Measurements from ENCODE around the gene P2RY8. TPM values are rescaled to one million over a fixed set of nuclear protein-coding genes. Genes with fewer than 3 reads are reported as not detected.
A peak's percentile ranks its signal among the peaks of the same experiment; 100 is the strongest.

Gene P2RY8
- polyA plus RNA-seq, 3 donors: 18.9 to 40.0 (median 33.3) TPM

GRCh38 chrX:1464041-1464970 lies 72.7 kb downstream of the P2RY8 start:
- Mint-ChIP-seq H3K4me1 (peaks cover 33% of the 10 kb centered on the region), H3K27ac (peak overlapping the region in 3 of 7 donors; percentile 23 to 80 (median 66)), H3K9me3 (peaks cover 0 to 4% (median 0%) of the 10 kb centered on the region in 7 donors), H3K27me3 (ENCODE audit: low read depth in 3 of 3) (peaks cover 0 to 1% (median 0%) of the 10 kb centered on the region in 3 donors), H3K4me3 (no peak overlapping the region), H3K36me3 (peaks cover 34 to 47% of the 10 kb centered on the region in 2 donors)
- peaks cover 46% of the 10 kb centered on the region for H4K20me1 ChIP-seq (ENCODE audit: insufficient read depth, low read length)
- 82% methylated on average over 19 of the region's 24 CpGs for WGBS (ENCODE audit: insufficient coverage)
- no peak overlapping the region for H3K27ac ChIP-seq (ENCODE audit: low read depth in 1 of 2, low read length in 2 of 2)
- H3K4me3 ChIP-seq (replicated peaks in 1 of 3; ENCODE audit: low read depth in 2 of 3, low read length in 3 of 3): no peak overlapping the region
- H3K4me2 ChIP-seq (replicated peaks; ENCODE audit: extremely low read depth, low read length, poor library complexity, severe bottlenecking): no peak overlapping the region
- DNase-seq: no peak
- peaks cover 42% of the 10 kb centered on the region for H3K79me2 ChIP-seq (ENCODE audit: insufficient read depth, low read length)
- H3K9ac ChIP-seq (ENCODE audit: insufficient read depth, low read length, poor library complexity, severe bottlenecking): no peak overlapping the region
- intact Hi-C loops (cut with micrococcal nuclease): no loop called here
- no peak overlapping the region for H2AFZ ChIP-seq (ENCODE audit: insufficient read depth, low read depth, low read length, poor library complexity, severe bottlenecking)
- TF ChIP-seq CTCF (IDR thresholded peaks at IDR 0.05): no peak
- peaks cover 23 to 25% of the 10 kb centered on the region in 2 donors for H3K4me1 ChIP-seq (ENCODE audit: control insufficient read depth in 1 of 2, insufficient read depth in 2 of 2, low read length in 2 of 2)
- H3K36me3 ChIP-seq (replicated peaks in 1 of 2; ENCODE audit: control insufficient read depth in 1 of 2, insufficient read depth in 2 of 2, low read length in 2 of 2): peaks cover 36 to 38% of the 10 kb centered on the region in 2 donors
- H3K9me3 ChIP-seq (replicated peaks in 1 of 2; ENCODE audit: control insufficient read depth in 1 of 2, insufficient read depth in 1 of 2, low read length in 2 of 2): no peaks in the 10 kb centered on the region
- H3K27me3 ChIP-seq (ENCODE audit: control insufficient read depth in 2 of 2, insufficient read depth in 2 of 2, low read length in 2 of 2): no peaks in the 10 kb centered on the region

DNA sequence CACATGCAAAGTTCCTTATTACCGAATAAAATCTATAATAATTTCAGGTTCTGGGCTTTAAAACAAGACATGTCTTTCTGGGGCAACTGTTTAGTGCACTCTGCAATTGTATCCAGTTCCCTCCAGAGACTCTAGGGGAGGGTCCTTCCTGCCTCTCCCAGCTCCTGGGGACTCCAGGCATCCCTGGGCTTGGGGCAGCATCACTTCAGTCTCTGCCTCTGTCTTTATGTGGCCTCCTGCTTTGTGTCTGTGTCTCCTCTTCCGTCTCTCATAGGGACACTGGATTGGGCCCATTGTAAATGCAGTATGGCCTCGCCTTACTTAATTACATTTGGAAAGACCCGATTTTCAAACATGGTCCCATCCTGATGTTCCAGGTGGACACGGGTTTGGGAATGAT lies 73.4 kb downstream of the P2RY8 start:
- intact Hi-C loops (cut with micrococcal nuclease): no loop called here
- Histone ChIP-seq H2AFZ (ENCODE audit: insufficient read depth, low read depth, low read length, poor library complexity, severe bottlenecking) (no peak overlapping the region), H3K27me3 (ENCODE audit: control insufficient read depth in 2 of 2, insufficient read depth in 2 of 2, low read length in 2 of 2) (no peaks in the 10 kb centered on the region), H3K79me2 (ENCODE audit: insufficient read depth, low read length) (peaks cover 37% of the 10 kb centered on the region), H4K20me1 (ENCODE audit: insufficient read depth, low read length) (peaks cover 46% of the 10 kb centered on the region), H3K27ac (ENCODE audit: low read depth in 1 of 2, low read length in 2 of 2) (no peak overlapping the region), H3K9me3 (replicated peaks in 1 of 2; ENCODE audit: control insufficient read depth in 1 of 2, insufficient read depth in 1 of 2, low read length in 2 of 2) (no peaks in the 10 kb centered on the region), H3K4me1 (ENCODE audit: control insufficient read depth in 1 of 2, insufficient read depth in 2 of 2, low read length in 2 of 2) (peaks cover 21 to 23% of the 10 kb centered on the region in 2 donors), H3K4me3 (replicated peaks in 1 of 3; ENCODE audit: low read depth in 2 of 3, low read length in 3 of 3) (no peak overlapping the region), H3K36me3 (replicated peaks in 1 of 2; ENCODE audit: control insufficient read depth in 1 of 2, insufficient read depth in 2 of 2, low read length in 2 of 2) (peaks cover 34 to 38% of the 10 kb centered on the region in 2 donors), H3K9ac (ENCODE audit: insufficient read depth, low read length, poor library complexity, severe bottlenecking) (no peak overlapping the region), H3K4me2 (replicated peaks; ENCODE audit: extremely low read depth, low read length, poor library complexity, severe bottlenecking) (no peak overlapping the region)
- Mint-ChIP-seq H3K27me3 (ENCODE audit: low read depth in 3 of 3) (peaks cover 0 to 1% (median 0%) of the 10 kb centered on the region in 3 donors), H3K4me1 (peaks cover 30% of the 10 kb centered on the region), H3K27ac (peak overlapping the region in 3 of 7 donors; percentile 45 to 79 (median 57)), H3K9me3 (peaks cover 0 to 4% (median 0%) of the 10 kb centered on the region in 7 donors), H3K36me3 (peaks cover 34 to 45% of the 10 kb centered on the region in 2 donors), H3K4me3 (no peak overlapping the region)
- TF ChIP-seq CTCF (IDR thresholded peaks at IDR 0.05): no peak
- WGBS (ENCODE audit: insufficient coverage): 96% methylated on average over 5 of the region's 5 CpGs
- DNase-seq: no peak

Measured in CD14-positive monocyte (primary cell).